HEK293 (cell line): ENCODE data around the gene BBS7.
A peak's percentile ranks its signal among the peaks of the same experiment; 100 is the strongest.

Experiments
- BCL11A ChIP-seq: fragments of 450-650 bp; formaldehyde crosslinking; IDR thresholded peaks from 2 replicates; pipeline ENCODE4 v1.5.1; 2016; ENCODE audit warnings: low read depth, missing biosample characterization, missing genetic modification characterization
- EGR2 ChIP-seq: fragments of 450-650 bp; formaldehyde crosslinking; IDR thresholded peaks from 2 replicates; pipeline ENCODE4 v1.5.1; 2016; ENCODE audit warnings: low read depth, missing biosample characterization, missing genetic modification characterization
- GLI4 ChIP-seq: fragments of 450-650 bp; formaldehyde crosslinking; IDR thresholded peaks from 2 replicates; pipeline ENCODE4 v1.5.1; 2016; ENCODE audit warnings: missing biosample characterization, missing genetic modification characterization
- GLIS2 ChIP-seq: fragments of 450-650 bp; formaldehyde crosslinking; IDR thresholded peaks from 2 replicates; pipeline ENCODE4 v1.5.1; 2016; ENCODE audit warnings: missing biosample characterization, missing genetic modification characterization
- KLF10 ChIP-seq: fragments of 450-650 bp; IDR thresholded peaks from 2 replicates; pipeline ENCODE4 v1.5.1; 2018; ENCODE audit warnings: missing biosample characterization, mild to moderate bottlenecking, missing genetic modification characterization
- REPIN1 ChIP-seq: fragments of 450-650 bp; formaldehyde crosslinking; IDR thresholded peaks from 2 replicates; pipeline ENCODE4 v1.5.1; 2017; ENCODE audit warnings: missing biosample characterization, missing genetic modification characterization, low read depth
- SP3 ChIP-seq: fragments of 450-650 bp; formaldehyde crosslinking; IDR thresholded peaks from 2 replicates; pipeline ENCODE4 v1.5.1; 2016; ENCODE audit warnings: missing biosample characterization, missing genetic modification characterization
- ZBTB1 ChIP-seq: fragments of 450-650 bp; formaldehyde crosslinking; IDR thresholded peaks from 2 replicates; pipeline ENCODE4 v1.5.1; 2016; ENCODE audit warnings: missing biosample characterization, missing genetic modification characterization
- ZBTB17 ChIP-seq: fragments of 450-650 bp; formaldehyde crosslinking; IDR thresholded peaks from 2 replicates; pipeline ENCODE4 v1.5.1; 2016; ENCODE audit warnings: missing biosample characterization, missing genetic modification characterization
- ZBTB20 ChIP-seq: fragments of 450-650 bp; formaldehyde crosslinking; IDR thresholded peaks from 2 replicates; pipeline ENCODE4 v1.5.1; 2016; ENCODE audit warnings: missing biosample characterization, missing genetic modification characterization
- ZFP37 ChIP-seq: fragments of 450-650 bp; formaldehyde crosslinking; IDR thresholded peaks from 2 replicates; pipeline ENCODE4 v1.5.1; 2016; ENCODE audit warnings: missing biosample characterization, missing genetic modification characterization
- ZNF10 ChIP-seq: fragments of 450-650 bp; formaldehyde crosslinking; IDR thresholded peaks from 2 replicates; pipeline ENCODE4 v1.5.1; 2017; ENCODE audit warnings: missing biosample characterization, missing genetic modification characterization
- ZNF274 ChIP-seq, 2 experiments: fragments of 200-500 bp in 1 of 2; fragments of 450-650 bp in 1 of 2; sonication (Bioruptor generic) in 1 of 2; formaldehyde crosslinking in 1 of 2; IDR thresholded peaks; 2 replicates each; pipeline versions ENCODE4 v1.5.1 to v1.6.1; 2014 to 2016; ENCODE audit warnings: borderline replicate concordance in 1 of 2, inconsistent platforms in 1 of 2, low read length in 1 of 2, missing biosample characterization in 1 of 2, missing genetic modification characterization in 1 of 2
- ZNF354C ChIP-seq: fragments of 450-650 bp; formaldehyde crosslinking; IDR thresholded peaks from 2 replicates; pipeline ENCODE4 v1.5.1; 2016; ENCODE audit warnings: missing biosample characterization, missing genetic modification characterization, low read depth, borderline replicate concordance
- ZNF366 ChIP-seq: fragments of 450-650 bp; formaldehyde crosslinking; conservative IDR thresholded peaks from 2 replicates; pipeline ENCODE4 v1.5.1; 2016; ENCODE audit warnings: missing biosample characterization, missing genetic modification characterization
- ZNF76 ChIP-seq: fragments of 450-650 bp; formaldehyde crosslinking; IDR thresholded peaks from 2 replicates; pipeline ENCODE4; 2016; ENCODE audit warnings: low read depth, missing biosample characterization, missing genetic modification characterization, borderline replicate concordance
- ZNF777 ChIP-seq: fragments of 450-650 bp; formaldehyde crosslinking; IDR thresholded peaks from 2 replicates; pipeline ENCODE4 v1.5.1; 2017; ENCODE audit warnings: missing biosample characterization, missing genetic modification characterization, borderline replicate concordance
- TF ChIP-seq, protein P1 (sequence below): fragments of 450-650 bp; formaldehyde crosslinking; IDR thresholded peaks from 2 replicates; pipeline ENCODE4 v1.5.1; 2016; ENCODE audit warnings: missing biosample characterization, missing genetic modification characterization
- TF ChIP-seq, protein P2 (sequence below): fragments of 450-650 bp; formaldehyde crosslinking; IDR thresholded peaks from 2 replicates; pipeline ENCODE4 v1.5.1; 2017; ENCODE audit warnings: missing biosample characterization, mild to moderate bottlenecking, missing genetic modification characterization, moderate library complexity
- TF ChIP-seq, protein P3 (sequence below): fragments of 450-650 bp; formaldehyde crosslinking; IDR thresholded peaks from 2 replicates; pipeline ENCODE4 v1.5.1; 2016; ENCODE audit warnings: missing biosample characterization, missing genetic modification characterization
- TF ChIP-seq, protein P4 (sequence below): fragments of 450-650 bp; formaldehyde crosslinking; IDR thresholded peaks from 2 replicates; pipeline ENCODE4 v1.5.1; 2016; ENCODE audit warnings: missing biosample characterization, missing genetic modification characterization
- TF ChIP-seq, protein P5 (sequence below): fragments of 450-650 bp; formaldehyde crosslinking; IDR thresholded peaks from 2 replicates; pipeline ENCODE4 v1.5.1; 2016; ENCODE audit warnings: missing biosample characterization, missing genetic modification characterization
- TF ChIP-seq, protein P6 (sequence below): fragments of 450-650 bp; formaldehyde crosslinking; IDR thresholded peaks from 2 replicates; pipeline ENCODE4 v1.5.1; 2016; ENCODE audit warnings: missing biosample characterization, missing genetic modification characterization, low read depth
- TF ChIP-seq, protein P7 (sequence below): fragments of 450-650 bp; formaldehyde crosslinking; IDR thresholded peaks from 2 replicates; pipeline ENCODE4 v1.5.1; 2016; ENCODE audit warnings: missing biosample characterization, missing genetic modification characterization

The BBS7 gene

DNA sequence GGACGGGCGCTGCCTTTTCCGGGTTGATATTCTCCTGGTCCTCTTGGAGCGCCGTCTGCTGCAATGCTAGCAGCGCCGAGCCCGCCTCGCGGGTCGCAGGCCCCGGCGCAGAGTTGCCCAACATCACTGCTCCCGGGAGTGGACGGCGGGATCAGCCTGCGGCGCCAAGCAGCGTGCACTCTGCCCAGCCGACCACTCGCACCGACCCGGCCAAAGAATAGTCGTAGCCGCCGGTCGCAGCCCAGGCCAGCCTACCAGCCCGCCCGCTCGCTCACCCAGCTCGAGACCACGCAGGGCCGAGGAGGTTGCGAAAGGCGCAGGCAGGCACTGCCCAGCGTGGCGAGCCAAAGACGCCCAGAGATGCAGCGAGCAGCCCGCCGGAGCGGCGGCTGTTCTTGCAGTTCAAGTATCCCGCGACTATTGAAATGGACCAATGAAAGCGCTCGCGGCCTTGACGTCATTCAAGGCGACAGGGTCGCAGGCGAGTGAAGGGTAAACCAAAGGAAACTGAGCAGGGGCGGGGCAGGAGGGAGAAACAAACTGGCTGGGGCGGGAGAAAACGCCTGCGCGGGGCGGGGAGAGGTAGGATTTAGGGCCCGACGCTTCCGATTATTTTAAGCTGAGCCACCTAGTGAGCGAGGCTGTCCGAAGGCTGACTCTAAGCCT, 46.6 kb downstream of the BBS7 start, which contains the start of gene CCNA2 (continued):
- TF ChIP-seq, protein P1, sequence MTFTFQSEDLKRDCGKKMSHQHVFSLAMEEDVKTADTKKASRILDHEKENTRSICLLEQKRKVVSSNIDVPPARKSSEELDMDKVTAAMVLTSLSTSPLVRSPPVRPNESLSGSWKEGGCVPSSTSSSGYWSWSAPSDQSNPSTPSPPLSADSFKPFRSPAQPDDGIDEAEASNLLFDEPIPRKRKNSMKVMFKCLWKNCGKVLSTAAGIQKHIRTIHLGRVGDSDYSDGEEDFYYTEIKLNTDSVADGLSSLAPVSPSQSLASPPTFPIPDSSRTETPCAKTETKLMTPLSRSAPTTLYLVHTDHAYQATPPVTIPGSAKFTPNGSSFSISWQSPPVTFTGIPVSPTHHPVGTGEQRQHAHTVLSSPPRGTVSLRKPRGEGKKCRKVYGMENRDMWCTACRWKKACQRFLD (tag by site-specific recombination) = no peak
- TF ChIP-seq REPIN1 (tag by site-specific recombination) (no peak), ZNF354C (tag by site-specific recombination) (no peak), KLF10 (tag by site-specific recombination) (no peak), ZNF366 (peak; percentile 56; the same call in 1 of the 2 replicates), ZNF76 (tag by site-specific recombination) (peak; percentile 22; the same call in 1 of the 2 replicates), ZBTB20 (tag by site-specific recombination) (peak; percentile 71; the same call in 1 of the 2 replicates), BCL11A (tag by site-specific recombination) (no peak), ZNF10 (tag by site-specific recombination) (peak; percentile 12; the same call in 1 of the 2 replicates), EGR2 (tag by site-specific recombination) (0 out of 2 replicates have a peak, but pooled peaks have one; percentile 15), ZFP37 (peak; percentile 73; the same call in 1 of the 2 replicates), SP3 (tag by site-specific recombination) (peak; percentile 69), ZNF274 (IDR thresholded peaks at IDR 0.05; ENCODE audit: low read length) (no peak), ZNF274 (tag by site-specific recombination; IDR thresholded peaks at IDR 0.05; ENCODE audit: borderline replicate concordance) (no peak), ZBTB17 (tag by site-specific recombination) (peak; percentile 77), GLI4 (tag by site-specific recombination) (no peak), ZBTB1 (no peak), ZNF777 (tag by site-specific recombination) (peak; percentile 81; the same call in 1 of the 2 replicates), GLIS2 (tag by site-specific recombination) (no peak)
- TF ChIP-seq, protein P2, sequence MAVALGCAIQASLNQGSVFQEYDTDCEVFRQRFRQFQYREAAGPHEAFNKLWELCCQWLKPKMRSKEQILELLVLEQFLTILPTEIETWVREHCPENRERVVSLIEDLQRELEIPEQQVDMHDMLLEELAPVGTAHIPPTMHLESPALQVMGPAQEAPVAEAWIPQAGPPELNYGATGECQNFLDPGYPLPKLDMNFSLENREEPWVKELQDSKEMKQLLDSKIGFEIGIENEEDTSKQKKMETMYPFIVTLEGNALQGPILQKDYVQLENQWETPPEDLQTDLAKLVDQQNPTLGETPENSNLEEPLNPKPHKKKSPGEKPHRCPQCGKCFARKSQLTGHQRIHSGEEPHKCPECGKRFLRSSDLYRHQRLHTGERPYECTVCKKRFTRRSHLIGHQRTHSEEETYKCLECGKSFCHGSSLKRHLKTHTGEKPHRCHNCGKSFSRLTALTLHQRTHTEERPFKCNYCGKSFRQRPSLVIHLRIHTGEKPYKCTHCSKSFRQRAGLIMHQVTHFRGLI = peak; percentile 36; the same call in 1 of the 2 replicates
- TF ChIP-seq, protein P3, sequence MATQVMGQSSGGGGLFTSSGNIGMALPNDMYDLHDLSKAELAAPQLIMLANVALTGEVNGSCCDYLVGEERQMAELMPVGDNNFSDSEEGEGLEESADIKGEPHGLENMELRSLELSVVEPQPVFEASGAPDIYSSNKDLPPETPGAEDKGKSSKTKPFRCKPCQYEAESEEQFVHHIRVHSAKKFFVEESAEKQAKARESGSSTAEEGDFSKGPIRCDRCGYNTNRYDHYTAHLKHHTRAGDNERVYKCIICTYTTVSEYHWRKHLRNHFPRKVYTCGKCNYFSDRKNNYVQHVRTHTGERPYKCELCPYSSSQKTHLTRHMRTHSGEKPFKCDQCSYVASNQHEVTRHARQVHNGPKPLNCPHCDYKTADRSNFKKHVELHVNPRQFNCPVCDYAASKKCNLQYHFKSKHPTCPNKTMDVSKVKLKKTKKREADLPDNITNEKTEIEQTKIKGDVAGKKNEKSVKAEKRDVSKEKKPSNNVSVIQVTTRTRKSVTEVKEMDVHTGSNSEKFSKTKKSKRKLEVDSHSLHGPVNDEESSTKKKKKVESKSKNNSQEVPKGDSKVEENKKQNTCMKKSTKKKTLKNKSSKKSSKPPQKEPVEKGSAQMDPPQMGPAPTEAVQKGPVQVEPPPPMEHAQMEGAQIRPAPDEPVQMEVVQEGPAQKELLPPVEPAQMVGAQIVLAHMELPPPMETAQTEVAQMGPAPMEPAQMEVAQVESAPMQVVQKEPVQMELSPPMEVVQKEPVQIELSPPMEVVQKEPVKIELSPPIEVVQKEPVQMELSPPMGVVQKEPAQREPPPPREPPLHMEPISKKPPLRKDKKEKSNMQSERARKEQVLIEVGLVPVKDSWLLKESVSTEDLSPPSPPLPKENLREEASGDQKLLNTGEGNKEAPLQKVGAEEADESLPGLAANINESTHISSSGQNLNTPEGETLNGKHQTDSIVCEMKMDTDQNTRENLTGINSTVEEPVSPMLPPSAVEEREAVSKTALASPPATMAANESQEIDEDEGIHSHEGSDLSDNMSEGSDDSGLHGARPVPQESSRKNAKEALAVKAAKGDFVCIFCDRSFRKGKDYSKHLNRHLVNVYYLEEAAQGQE (tag by site-specific recombination) = peak; percentile 39; the same call in 1 of the 2 replicates
- TF ChIP-seq, protein P4, sequence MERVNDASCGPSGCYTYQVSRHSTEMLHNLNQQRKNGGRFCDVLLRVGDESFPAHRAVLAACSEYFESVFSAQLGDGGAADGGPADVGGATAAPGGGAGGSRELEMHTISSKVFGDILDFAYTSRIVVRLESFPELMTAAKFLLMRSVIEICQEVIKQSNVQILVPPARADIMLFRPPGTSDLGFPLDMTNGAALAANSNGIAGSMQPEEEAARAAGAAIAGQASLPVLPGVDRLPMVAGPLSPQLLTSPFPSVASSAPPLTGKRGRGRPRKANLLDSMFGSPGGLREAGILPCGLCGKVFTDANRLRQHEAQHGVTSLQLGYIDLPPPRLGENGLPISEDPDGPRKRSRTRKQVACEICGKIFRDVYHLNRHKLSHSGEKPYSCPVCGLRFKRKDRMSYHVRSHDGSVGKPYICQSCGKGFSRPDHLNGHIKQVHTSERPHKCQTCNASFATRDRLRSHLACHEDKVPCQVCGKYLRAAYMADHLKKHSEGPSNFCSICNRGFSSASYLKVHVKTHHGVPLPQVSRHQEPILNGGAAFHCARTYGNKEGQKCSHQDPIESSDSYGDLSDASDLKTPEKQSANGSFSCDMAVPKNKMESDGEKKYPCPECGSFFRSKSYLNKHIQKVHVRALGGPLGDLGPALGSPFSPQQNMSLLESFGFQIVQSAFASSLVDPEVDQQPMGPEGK (tag by site-specific recombination) = peak; percentile 49
- TF ChIP-seq, protein P5, sequence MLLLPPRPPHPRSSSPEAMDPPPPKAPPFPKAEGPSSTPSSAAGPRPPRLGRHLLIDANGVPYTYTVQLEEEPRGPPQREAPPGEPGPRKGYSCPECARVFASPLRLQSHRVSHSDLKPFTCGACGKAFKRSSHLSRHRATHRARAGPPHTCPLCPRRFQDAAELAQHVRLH (tag by site-specific recombination) = peak; percentile 76; the same call in 1 of the 2 replicates
- TF ChIP-seq, protein P6, sequence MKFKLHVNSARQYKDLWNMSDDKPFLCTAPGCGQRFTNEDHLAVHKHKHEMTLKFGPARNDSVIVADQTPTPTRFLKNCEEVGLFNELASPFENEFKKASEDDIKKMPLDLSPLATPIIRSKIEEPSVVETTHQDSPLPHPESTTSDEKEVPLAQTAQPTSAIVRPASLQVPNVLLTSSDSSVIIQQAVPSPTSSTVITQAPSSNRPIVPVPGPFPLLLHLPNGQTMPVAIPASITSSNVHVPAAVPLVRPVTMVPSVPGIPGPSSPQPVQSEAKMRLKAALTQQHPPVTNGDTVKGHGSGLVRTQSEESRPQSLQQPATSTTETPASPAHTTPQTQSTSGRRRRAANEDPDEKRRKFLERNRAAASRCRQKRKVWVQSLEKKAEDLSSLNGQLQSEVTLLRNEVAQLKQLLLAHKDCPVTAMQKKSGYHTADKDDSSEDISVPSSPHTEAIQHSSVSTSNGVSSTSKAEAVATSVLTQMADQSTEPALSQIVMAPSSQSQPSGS (tag by site-specific recombination) = peak; percentile 61
- TF ChIP-seq, protein P7, sequence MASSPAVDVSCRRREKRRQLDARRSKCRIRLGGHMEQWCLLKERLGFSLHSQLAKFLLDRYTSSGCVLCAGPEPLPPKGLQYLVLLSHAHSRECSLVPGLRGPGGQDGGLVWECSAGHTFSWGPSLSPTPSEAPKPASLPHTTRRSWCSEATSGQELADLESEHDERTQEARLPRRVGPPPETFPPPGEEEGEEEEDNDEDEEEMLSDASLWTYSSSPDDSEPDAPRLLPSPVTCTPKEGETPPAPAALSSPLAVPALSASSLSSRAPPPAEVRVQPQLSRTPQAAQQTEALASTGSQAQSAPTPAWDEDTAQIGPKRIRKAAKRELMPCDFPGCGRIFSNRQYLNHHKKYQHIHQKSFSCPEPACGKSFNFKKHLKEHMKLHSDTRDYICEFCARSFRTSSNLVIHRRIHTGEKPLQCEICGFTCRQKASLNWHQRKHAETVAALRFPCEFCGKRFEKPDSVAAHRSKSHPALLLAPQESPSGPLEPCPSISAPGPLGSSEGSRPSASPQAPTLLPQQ = peak; percentile 24; the same call in 1 of the 2 replicates
